Stimulated activated CD4-positive, alpha-beta T cell treated with anti-CD3 and anti-CD28 coated beads, Interleukin-2, amount 100 ng/mL, for 4 hours (primary cell): ENCODE data around the gene SBK1.
A peak's percentile ranks its signal among the peaks of the same experiment; 100 is the strongest.
"Not testable (repeated sequence)": the region's sequence is repeated elsewhere in the genome, so short reads cannot be mapped to it uniquely, and the experiment has no call there.

Experiments used
- DNase-seq: peaks from one replicate; pipeline ENCODE4 v3.0.0-alpha.2; 2020; ENCODE audit warnings: low read depth

SBK1 gene

GRCh38 chr16:28291651-28292626 lies at the start of gene SBK1:
Gene SBK1, plus strand, starts transcription at chr16:28292525. Its CDS starts 24,867 bp downstream, at chr16:28317392.
- peak; percentile 75 for DNase-seq

DNA sequence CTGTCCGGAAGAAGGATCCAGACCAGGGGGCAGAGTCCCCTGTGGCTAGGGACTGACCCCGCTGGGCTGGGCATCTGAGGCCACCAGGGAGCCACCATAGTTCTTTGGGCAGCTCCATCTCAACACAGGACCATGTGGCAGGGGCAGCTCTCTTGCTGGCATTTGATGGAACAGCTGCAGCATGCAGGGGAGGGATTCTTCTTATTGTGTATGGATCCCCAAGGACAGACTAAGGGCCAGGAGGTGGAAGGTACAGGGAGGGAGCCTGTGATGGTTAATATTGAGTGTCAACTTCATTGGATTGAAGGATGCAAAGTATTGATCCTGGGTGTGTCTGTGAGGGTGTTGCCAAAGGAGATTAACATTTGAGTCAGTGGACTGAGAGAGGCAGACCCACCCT lies 42.8 kb upstream of the SBK1 start:
- DNase-seq, result not testable (repeated sequence)

- no peak for DNase-seq
Measured at GRCh38 chr16:28250999-28251398, 41.3 kb upstream of the SBK1 start.

DNA sequence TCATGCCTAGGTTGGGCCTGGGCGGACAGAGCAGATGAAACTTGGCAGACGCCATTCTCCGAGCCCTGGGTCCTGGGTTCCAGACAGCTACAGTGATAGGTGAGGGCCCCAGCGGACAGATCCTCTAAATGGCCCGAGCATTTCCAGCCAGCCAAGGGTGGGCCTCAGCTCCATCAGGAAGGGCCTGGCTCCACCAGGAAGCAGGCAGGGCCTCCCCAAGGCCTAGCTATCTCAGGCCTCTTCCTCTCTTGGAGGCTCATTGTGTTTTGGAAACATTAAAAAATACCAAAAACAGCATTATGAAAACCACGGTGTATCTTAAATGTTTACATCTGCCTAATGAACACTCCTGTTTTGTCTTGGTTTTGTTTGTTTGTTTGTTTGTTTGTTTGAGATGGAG lies 38.2 kb upstream of the SBK1 start:
- no peak for DNase-seq

DNA sequence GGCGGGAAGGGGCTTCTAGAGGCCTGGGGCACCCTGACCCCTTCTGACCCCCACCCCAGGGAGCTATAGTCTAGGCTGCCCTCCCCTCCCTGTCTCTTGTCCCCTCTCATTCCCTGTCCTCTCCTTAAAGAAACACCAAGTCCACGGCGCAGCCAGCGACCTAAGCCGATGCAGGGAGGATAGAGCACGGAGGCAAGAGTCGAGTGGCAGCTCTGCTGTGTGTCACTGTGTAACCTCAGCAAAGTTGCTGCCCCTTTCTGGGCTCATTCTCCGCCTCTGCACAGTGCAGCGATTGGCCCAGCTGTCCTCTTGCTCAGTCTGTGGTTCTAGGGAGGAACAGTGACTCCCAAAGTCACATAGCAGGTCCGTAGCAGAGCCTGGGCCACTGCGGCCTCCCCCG lies 36.5 kb upstream of the SBK1 start:
- DNase-seq, result no peak

- no peak for DNase-seq
Measured at GRCh38 chr16:28257256-28257655, 35.1 kb upstream of the SBK1 start.

- no peak for DNase-seq
Measured at GRCh38 chr16:28258567-28258966, 33.8 kb upstream of the SBK1 start.

DNA sequence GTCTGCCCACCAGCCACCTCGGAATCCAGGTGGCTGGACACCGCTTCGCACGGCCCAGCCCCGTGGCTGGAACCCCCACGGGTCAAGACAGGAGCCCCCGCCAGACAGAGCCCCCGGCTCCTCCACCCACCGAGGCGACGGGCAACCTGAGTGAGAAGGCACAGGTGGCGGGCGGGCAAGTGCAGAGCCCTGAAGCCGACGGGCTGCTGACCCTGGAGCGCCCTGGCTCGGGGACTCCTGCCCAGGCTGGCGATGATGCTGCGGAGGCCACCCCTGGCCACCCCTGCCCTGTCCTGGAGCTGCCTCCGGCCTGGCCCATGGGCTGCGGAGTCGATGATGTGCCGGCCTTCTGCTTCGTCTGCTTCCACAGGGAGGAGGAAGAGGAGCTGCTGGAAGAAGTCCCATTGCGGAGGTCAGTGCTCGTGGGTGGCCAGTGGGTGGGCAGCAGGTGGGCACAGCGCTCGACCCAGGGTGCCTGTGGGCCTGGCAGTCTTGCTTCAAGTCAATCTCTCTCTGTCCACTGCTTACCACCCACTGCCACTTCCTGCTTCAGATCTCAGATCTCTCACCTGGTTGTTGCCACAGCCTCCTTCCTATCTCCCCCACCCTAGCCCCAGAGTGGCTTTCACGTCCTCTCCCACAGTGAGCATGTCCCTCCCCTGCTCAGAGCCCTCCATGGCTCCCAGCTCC lies 33.1 kb upstream of the SBK1 start:
- DNase-seq, result no peak

DNA sequence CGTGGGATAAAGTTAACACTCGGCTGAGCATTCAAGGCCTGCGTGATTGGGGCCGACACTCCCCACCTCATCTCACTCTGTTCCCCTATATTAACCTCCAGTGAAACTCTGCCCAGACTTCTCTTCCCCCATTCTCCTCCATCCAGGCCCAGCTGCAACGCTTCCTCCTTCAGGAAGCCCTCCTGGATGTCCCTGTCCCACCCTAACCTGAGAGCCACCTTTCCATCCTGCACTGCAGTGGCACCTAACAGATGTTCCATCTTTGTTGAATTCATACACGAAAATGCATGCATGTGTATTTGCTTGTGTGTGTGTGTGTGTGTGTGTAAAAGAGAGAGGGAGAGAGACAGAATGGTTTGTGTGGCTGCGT lies 32.6 kb upstream of the SBK1 start:
- DNase-seq, result no peak

- DNase-seq, result no peak
Measured at GRCh38 chr16:28260193-28260592, 32.1 kb upstream of the SBK1 start.

GRCh38 chr16:28261942-28262341 lies 30.4 kb upstream of the SBK1 start:
- DNase-seq, result no peak

GRCh38 chr16:28263305-28263704 lies 29.0 kb upstream of the SBK1 start:
- no peak for DNase-seq

DNA sequence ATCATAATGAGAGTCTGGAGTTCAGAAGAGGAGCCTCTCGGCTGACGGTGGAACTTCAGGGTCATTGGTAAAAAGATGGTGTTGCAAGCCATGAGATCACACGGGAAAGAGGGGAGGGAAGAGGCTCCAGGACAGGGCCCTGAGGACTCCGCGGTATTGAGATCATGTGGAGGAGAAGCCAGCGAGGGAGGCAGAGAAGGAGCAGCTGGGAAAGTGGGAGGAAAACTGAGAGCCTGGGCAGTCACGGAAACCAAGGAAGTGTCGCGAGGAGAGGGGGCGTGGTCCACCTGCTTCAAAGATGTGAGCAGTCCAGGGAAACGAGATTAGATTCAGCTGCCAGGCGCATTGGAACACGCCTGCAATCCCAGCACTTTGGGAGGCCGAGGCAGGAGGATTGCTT lies 27.7 kb upstream of the SBK1 start:
- DNase-seq, result no peak

GRCh38 chr16:28265822-28266221 lies 26.5 kb upstream of the SBK1 start:
- DNase-seq, result no peak

DNA sequence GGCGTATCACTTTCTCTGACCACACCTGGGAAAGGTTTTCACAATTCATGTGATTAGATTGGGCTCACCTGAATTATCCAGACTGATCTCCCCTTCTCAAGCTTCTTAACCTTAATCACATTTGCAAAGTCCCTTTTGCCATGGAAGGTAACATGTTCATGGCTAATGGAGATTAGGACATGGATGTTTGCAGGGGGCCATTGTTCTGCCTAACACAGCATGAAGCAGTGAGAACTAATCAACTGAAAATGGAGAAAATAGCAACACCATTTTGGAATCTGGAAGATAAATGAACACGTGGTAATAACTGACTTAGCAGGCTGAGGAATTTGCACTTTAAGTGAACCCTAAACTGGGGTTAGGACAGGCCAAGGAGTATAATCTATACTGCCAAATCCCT lies 25.0 kb upstream of the SBK1 start:
- no peak for DNase-seq

DNA sequence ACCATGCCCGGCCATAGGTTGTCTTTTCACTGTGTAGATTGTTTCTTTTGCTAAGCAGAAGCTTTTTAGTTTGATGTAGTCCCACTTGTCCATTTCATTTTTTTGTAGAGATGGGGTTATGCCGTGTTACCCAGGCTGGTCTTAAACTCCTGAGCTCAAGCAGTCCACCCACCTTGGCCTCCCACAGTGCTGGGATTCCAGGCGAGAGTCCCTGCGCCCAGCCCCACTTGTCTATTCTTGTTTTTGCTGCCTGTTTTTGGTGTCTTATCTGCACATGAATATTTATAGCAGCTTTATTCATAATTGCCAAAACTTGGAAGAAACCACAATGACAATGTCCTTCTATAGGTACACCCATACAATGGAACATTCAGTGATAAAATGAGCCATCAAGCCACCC lies 18.8 kb upstream of the SBK1 start:
- no peak for DNase-seq

DNA sequence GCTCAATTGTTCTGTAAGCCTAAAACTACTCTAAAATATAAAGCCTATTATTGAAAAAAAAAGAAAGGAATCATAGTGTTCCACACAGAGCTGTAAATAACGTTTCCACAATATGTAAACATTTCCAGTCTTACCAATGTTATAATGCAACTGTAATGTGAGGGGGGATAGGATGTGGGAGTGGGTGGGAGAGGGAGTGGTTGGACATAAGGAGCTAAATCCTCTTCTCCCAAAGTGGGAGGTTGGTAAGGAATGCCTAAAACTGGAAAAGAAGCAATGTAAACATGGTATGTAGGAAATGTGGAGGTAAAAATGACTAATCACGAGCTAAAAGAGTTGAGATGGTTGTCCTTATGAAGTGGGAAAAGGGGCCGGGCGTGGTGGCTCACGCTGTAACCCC lies 17.6 kb upstream of the SBK1 start:
- DNase-seq, result no peak

DNA sequence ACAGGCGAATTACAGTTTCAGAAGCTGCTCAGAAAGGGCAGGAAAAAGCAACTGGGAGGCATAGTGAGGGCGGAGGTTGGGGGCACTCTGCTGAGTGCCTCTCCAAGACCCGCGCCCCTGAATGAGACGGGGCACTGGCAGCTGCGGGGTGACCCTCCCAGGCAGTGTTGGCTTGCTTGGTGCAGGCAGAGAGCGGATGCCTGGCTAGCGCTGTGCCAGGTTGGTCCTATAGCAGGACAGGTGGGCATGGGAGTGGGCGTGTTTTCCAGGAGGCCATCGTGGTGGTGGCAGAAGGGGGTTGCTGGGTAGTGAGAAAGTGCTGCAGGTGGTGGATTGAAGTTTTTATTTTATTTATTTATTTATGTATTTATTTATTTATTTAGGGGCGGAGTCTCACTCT lies 16.0 kb upstream of the SBK1 start:
- no peak for DNase-seq

GRCh38 chr16:28277537-28278388 lies 14.6 kb upstream of the SBK1 start:
- DNase-seq, result peak; percentile 76

DNA sequence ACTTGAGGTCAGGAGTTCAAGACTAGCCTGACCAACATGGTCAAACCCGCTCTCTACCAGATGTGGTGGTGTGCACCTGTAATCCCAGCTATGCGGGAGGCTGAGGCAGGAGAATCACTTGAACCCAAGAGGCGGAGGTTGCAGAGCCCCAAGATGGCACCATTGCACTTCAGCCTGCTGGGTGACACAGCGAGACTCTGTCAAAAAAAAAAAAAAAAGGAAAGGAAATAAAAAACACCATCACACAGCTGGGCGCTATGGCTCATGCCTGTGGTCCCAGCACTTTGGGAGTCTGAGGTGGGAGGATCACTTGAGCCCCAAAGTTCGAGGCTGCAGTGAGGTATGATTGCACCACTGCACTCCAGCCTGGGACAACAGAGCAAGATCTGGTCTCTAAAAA lies 13.3 kb upstream of the SBK1 start:
- DNase-seq, result no peak

DNA sequence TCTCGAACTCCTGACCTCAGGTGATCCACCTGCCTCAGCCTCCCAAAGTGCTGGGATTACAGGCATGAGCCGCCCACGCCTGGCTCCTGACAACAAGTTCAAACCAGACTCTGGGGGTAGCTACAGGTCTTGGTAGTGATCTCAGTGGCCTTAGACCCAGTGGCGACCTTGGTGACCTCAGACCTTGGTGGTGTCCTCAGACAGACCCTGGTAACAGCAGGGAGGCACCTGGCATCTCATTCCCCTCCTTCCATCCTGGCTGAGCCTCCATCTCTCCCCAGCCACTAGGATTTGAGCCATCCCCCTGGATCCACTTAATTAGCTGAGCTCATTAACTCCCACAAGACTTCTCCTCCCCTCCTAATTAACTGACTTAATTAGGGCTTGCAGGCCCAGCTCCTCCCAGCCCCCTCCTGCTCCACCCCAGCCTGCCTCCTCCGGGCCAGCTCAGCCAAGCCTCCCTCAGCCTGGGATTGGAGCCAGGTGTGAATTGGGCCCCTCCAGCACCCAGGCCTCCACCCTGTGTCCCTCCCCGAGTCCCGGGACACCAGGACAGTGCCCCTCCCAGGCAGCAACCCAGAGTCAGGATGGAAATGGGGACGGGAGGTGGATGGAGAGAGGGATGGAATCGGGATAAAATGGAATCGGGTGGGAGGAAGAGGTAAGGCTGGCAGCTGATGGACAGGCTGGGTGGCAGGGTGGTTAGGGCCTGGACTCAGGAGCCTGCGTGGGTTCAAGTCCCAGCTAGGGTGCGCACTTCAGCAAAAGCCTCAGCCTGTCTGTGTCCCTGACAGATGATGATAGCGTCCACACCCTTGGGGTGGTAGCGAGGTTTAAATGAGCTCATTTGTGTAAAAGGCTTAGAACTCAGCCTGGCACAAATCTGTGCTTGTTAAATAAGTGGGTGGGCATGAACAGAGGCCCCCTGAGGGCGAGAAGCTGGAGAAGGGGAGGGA lies 11.2 kb upstream of the SBK1 start:
- DNase-seq, result no peak
